Left ventricle myocardium inferior (tissue), 1 donor: Measurements from ENCODE around the gene IL25. TPM values are rescaled to one million over a fixed set of nuclear protein-coding genes. Genes with fewer than 3 reads are reported as not detected.

Experiments
- DNase-seq: peaks from one replicate; pipeline ENCODE4 v3.0.0-alpha.2; 2020
- H3K27ac ChIP-seq: fragments of 200-600 bp; replicated peaks from 2 replicates; pipeline ENCODE4 v1.8.0; 2021
- H3K27me3 ChIP-seq: fragments of 200-600 bp; 2 replicates; pipeline ENCODE4 v1.8.0; 2021; ENCODE audit warnings: low read depth
- H3K36me3 ChIP-seq: fragments of 200-600 bp; 2 replicates; pipeline ENCODE4 v1.8.0; 2021
- H3K4me1 ChIP-seq: fragments of 200-600 bp; 2 replicates; pipeline ENCODE4 v1.8.0; 2021
- H3K4me3 ChIP-seq: fragments of 200-600 bp; 2 replicates; pipeline ENCODE4 v1.8.0; 2021; ENCODE audit warnings: mild to moderate bottlenecking, moderate library complexity
- H3K9me3 ChIP-seq: fragments of 200-600 bp; replicated peaks from 2 replicates; pipeline ENCODE4 v1.8.0; 2021
- CTCF ChIP-seq: fragments of 200-600 bp; IDR thresholded peaks from 2 replicates; pipeline ENCODE4 v1.8.0; 2021; ENCODE audit warnings: antibody characterized with exemption, mild to moderate bottlenecking, borderline replicate concordance
- intact Hi-C: fragments of 100-400 bp; cut with micrococcal nuclease; formaldehyde crosslinking; loops from one replicate; pipeline ENCODE4 v1.11.0; 2022
- total RNA-seq: library from RNA; stranded (reverse); fragmentation: NEBNext Ultra II Directional; extraction: Animal tissue kit (Norgen Biotek cat#: 25700); gene quantifications from one replicate; pipeline ENCODE4 v1.2.1, GENCODE V29; 2021
- donor health status: DM: no; HTN: yes; CAD: no; lungs with severe emphysema.

Gene IL25
- total RNA-seq, 1 donor from 2014 or later: not detected

DNA sequence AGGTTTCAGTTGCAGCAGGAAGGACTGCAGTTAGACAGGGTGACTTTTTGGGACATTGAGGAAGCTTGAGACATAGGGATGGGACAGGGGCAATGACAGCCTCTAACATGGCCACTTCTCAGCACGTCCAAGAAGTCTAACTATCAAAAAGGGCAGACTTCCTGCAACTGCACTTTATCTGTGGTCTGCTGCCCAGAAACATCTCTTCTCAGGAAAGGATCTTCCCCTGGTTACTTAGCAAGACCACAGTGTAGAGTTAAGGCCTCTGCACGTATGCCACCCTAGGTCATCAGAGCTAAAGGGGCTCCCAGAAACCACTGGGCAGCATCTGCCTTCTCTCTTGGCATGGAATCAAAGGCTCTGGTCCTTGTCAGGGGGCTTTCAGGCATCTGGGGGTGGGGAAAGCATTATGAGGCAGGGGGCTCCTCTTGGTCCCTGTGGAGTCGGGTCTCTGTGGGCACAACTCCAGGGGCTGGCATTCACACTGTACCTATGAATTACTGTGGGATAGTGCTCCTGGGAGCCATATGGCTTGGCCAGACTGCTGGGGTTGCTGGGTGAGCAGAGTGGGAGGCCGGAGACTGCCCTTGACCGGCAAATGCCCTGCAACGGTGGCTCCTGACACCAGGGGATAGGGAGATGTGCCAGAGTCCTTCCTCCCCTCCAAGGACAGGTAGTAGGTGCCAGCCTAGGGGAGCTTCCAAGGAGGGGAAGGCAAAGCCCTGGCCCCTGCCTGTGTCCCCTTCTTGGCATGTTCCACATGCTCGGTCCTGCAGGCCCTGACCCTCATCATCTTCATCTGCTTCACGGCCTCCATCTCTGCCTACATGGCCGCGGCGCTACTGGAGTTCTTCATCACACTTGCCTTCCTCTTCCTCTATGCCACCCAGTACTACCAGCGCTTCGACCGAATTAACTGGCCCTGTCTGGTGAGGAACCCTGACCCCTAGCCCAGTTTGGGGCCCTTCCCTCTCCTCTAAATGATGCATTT is 5.3 kb downstream of the IL25 start:
- intact Hi-C loops: loop anchor here (5.0 kb wide), 1 partner anchor 51 kb away; no protein-coding TSS in a partner anchor
- Histone ChIP-seq H3K9me3 (no peaks in the 10 kb centered on the region), H3K4me3 (peak overlapping the region; percentile 47), H3K27ac (peak overlapping the region; percentile 47), H3K36me3 (peaks cover 12% of the 10 kb centered on the region), H3K27me3 (peaks cover 7% of the 10 kb centered on the region), H3K4me1 (peaks cover 17% of the 10 kb centered on the region)
- no peak for DNase-seq
- TF ChIP-seq CTCF: no peak

GRCh38 chr14:23378612-23379220 is 6.1 kb downstream of the IL25 start:
- Histone ChIP-seq H3K27me3 (peaks cover 7% of the 10 kb centered on the region), H3K36me3 (peaks cover 20% of the 10 kb centered on the region), H3K9me3 (no peaks in the 10 kb centered on the region), H3K4me1 (peaks cover 17% of the 10 kb centered on the region), H3K4me3 (no peak overlapping the region), H3K27ac (peak overlapping the region; percentile 47)
- TF ChIP-seq CTCF: no peak
- no peak for DNase-seq
- intact Hi-C loops: loop anchor here (5.0 kb wide), 1 partner anchor 51 kb away; no protein-coding TSS in a partner anchor

- peak; percentile 60 for DNase-seq
- intact Hi-C loops: loop anchor here (5.0 kb wide), 1 partner anchor 52 kb away; no protein-coding TSS in a partner anchor
- H3K27me3 ChIP-seq: peaks cover 7% of the 10 kb centered on the region
- H3K4me1 ChIP-seq: peaks cover 17% of the 10 kb centered on the region
- peaks cover 24% of the 10 kb centered on the region for H3K36me3 ChIP-seq
- no peaks in the 10 kb centered on the region for H3K9me3 ChIP-seq
- H3K4me3 ChIP-seq: no peak overlapping the region
- peak; percentile 88 for TF ChIP-seq CTCF
- H3K27ac ChIP-seq: peak overlapping the region; percentile 48
Measured at GRCh38 chr14:23379366-23380196, 7.0 kb downstream of the IL25 start.

DNA sequence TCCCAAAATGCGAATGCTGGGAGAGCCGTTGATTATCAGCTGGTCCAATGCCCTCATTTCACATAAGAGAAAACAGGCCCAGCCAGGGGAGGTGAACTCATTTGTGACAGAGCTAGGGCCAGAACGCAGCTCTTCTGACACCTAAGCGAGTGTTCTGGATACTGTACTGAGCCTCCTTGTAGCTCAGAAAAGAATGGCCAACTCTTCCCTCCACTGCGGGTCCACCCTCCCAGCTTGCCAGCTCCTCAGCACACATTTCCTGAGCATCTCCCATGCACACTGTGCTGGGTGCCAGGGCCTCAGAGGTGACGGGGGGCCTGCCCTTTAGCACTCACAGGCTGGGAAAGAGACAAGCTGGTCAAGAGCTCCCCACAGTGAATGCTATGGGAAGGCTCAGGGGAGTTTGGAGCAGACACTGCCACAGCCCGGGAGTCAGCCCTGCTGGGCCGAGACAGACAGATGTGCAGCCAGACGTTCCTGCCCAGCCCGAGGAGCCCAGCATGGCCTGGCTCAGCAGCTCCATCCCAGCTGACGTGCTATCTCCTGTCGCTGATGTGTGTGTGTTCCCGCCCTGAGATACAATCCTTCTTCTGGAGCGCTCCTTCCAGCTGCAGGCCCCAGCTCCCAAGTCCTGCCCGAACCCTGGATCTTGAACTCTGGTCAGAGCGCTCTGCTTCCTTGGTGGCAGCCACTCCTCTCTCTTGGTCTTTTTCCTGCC is 7.7 kb downstream of the IL25 start:
- no peak overlapping the region for H3K4me3 ChIP-seq
- intact Hi-C loops: no loop called here
- H3K27ac ChIP-seq: peak overlapping the region; percentile 48
- no peak for TF ChIP-seq CTCF
- no peaks in the 10 kb centered on the region for H3K9me3 ChIP-seq
- H3K27me3 ChIP-seq: peaks cover 7% of the 10 kb centered on the region
- peaks cover 32% of the 10 kb centered on the region for H3K36me3 ChIP-seq
- DNase-seq: no peak
- peaks cover 17% of the 10 kb centered on the region for H3K4me1 ChIP-seq
